Prostate gland (tissue), 2 donors: ENCODE measurements around the gene GASK1A. TPM values are rescaled to one million over a fixed set of nuclear protein-coding genes. Genes with fewer than 3 reads are reported as not detected.

Source experiments
- DNase-seq: peaks from one replicate; pipeline ENCODE4 v3.0.0-alpha.2; 2019; ENCODE audit warnings: low spot score
- H3K27ac ChIP-seq, 2 donors: fragments of 200-600 bp; sonication (generic); 2 replicates each; pipeline ENCODE4 v1.5.1; 2017 to 2019
- H3K27me3 ChIP-seq: fragments of 200-600 bp; sonication (generic); replicated peaks from 2 replicates; pipeline ENCODE4 v1.5.1; 2019; ENCODE audit not compliant: insufficient read depth
- H3K36me3 ChIP-seq, 2 donors: fragments of 200-600 bp; sonication (generic); 1 replicate in 1 of 2; 2 replicates in 1 of 2; pipeline versions ENCODE4 v1.5.1 to v1.8.1; 2017 to 2019
- H3K4me1 ChIP-seq: fragments of 200-600 bp; sonication (generic); replicated peaks from 2 replicates; pipeline ENCODE4 v1.5.1; 2019
- H3K4me3 ChIP-seq, 2 donors: fragments of 200-600 bp; sonication (generic); 2 replicates each; pipeline ENCODE4 v1.5.1; 2017 to 2019
- H3K9me3 ChIP-seq: fragments of 200-600 bp; sonication (generic); 2 replicates; pipeline ENCODE4 v1.5.1; 2017
- POLR2A ChIP-seq: fragments of 450-650 bp; IDR thresholded peaks from one replicate; pipeline ENCODE4 v1.6.1; 2016; ENCODE audit warnings: antibody characterized with exemption, mild to moderate bottlenecking
- POLR2AphosphoS5 ChIP-seq: sonication (generic); formaldehyde crosslinking; IDR thresholded peaks from one replicate; pipeline ENCODE4 v1.6.1; 2017; ENCODE audit warnings: antibody characterized with exemption
- WGBS: methylation state at CpG from one replicate; pipeline ENCODE4 v1.1.5; 2018; 5-methylcytosine and 5-hydroxymethylcytosine counted together
- intact Hi-C: fragments of 100-400 bp; cut with DNase I; formaldehyde crosslinking; loops from one replicate; pipeline ENCODE4 v1.14.2; 2022
- total RNA-seq, 2 donors: library from RNA; depleted of rRNA; stranded (reverse); fragments of >200 nt; gene quantifications; one replicate each; pipeline ENCODE4 v1.1.0, GENCODE V29; 2016
- TF ChIP-seq, protein P1 (sequence below), 4 experiments: fragments of 200-600 bp in 2 of 4; fragments of 450-650 bp in 2 of 4; sonication (generic) in 2 of 4; IDR thresholded peaks; 1 replicate in 3 of 4; 2 replicates in 1 of 4; pipeline ENCODE4 v1.5.1; 2016 to 2019; ENCODE audit warnings: antibody characterized with exemption in 4 of 4, mild to moderate bottlenecking in 2 of 4, moderate library complexity in 2 of 4

Gene GASK1A
- total RNA-seq, 2 donors from 2014 or later: 4.7 to 17.5 TPM

- Histone ChIP-seq H3K9me3 (no peaks in the 10 kb centered on the region), H3K27ac (no peak overlapping the region), H3K4me3 (no peak overlapping the region), H3K27me3 (no peaks in the 10 kb centered on the region), H3K4me1 (no peaks in the 10 kb centered on the region), H3K36me3 (no peaks in the 10 kb centered on the region)
- TF ChIP-seq, protein P1, sequence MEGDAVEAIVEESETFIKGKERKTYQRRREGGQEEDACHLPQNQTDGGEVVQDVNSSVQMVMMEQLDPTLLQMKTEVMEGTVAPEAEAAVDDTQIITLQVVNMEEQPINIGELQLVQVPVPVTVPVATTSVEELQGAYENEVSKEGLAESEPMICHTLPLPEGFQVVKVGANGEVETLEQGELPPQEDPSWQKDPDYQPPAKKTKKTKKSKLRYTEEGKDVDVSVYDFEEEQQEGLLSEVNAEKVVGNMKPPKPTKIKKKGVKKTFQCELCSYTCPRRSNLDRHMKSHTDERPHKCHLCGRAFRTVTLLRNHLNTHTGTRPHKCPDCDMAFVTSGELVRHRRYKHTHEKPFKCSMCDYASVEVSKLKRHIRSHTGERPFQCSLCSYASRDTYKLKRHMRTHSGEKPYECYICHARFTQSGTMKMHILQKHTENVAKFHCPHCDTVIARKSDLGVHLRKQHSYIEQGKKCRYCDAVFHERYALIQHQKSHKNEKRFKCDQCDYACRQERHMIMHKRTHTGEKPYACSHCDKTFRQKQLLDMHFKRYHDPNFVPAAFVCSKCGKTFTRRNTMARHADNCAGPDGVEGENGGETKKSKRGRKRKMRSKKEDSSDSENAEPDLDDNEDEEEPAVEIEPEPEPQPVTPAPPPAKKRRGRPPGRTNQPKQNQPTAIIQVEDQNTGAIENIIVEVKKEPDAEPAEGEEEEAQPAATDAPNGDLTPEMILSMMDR (IDR thresholded peaks at IDR 0.05): no peak
- no peak for TF ChIP-seq POLR2AphosphoS5
- TF ChIP-seq POLR2A: no peak
- 79% methylated on average over 1 of the region's 1 CpG for WGBS
- no peak for DNase-seq
- intact Hi-C loops: no loop called here
These were observed 37.9 kb downstream of the GASK1A start for GRCh38 chr3:43017004-43017403.

DNA sequence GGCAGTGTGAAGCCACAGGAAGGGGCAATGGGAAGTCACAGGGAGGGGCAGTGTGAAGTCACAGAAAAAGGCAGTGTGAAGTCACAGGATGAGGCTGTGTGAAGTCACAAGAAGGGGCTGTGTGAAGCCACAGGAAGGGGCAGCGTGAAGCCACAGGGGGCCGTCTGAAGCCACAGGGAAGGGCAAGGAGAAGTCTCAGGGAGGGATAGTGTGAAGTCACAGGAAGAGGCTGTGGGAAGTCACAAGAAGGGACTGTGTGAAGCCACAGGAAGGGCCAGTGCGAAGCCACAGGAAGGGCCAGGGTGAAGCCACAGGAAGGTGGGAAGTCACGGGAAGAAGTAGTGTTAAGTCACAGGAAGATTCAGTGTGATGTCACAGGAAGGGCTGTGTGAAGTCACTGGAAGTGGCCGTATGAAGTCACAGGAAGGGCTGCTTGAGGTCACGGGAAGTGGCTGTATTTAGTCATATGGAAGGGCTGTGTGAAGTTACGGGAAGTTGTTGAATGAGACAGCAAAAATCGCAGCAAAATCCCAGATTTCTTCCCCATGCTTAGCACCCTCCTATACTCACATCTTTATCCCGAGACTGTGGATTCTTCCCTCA lies 38.6 kb downstream of the GASK1A start:
- no peaks in the 10 kb centered on the region for H3K27me3 ChIP-seq
- DNase-seq: no peak
- H3K9me3 ChIP-seq: no peaks in the 10 kb centered on the region
- 91% methylated on average over 9 of the region's 9 CpGs for WGBS
- H3K4me1 ChIP-seq: no peaks in the 10 kb centered on the region
- intact Hi-C loops: no loop called here
- H3K4me3 ChIP-seq: no peak overlapping the region
- H3K27ac ChIP-seq: no peak overlapping the region
- no peaks in the 10 kb centered on the region for H3K36me3 ChIP-seq
- TF ChIP-seq POLR2A: no peak
- TF ChIP-seq, protein P1 (IDR thresholded peaks at IDR 0.05): no peak
- TF ChIP-seq POLR2AphosphoS5: no peak

GRCh38 chr3:43018246-43018645 lies 39.1 kb downstream of the GASK1A start:
- no peak overlapping the region for H3K27ac ChIP-seq
- no peak for TF ChIP-seq POLR2AphosphoS5
- no peak for TF ChIP-seq POLR2A
- TF ChIP-seq, protein P1 (IDR thresholded peaks at IDR 0.05): no peak

DNA sequence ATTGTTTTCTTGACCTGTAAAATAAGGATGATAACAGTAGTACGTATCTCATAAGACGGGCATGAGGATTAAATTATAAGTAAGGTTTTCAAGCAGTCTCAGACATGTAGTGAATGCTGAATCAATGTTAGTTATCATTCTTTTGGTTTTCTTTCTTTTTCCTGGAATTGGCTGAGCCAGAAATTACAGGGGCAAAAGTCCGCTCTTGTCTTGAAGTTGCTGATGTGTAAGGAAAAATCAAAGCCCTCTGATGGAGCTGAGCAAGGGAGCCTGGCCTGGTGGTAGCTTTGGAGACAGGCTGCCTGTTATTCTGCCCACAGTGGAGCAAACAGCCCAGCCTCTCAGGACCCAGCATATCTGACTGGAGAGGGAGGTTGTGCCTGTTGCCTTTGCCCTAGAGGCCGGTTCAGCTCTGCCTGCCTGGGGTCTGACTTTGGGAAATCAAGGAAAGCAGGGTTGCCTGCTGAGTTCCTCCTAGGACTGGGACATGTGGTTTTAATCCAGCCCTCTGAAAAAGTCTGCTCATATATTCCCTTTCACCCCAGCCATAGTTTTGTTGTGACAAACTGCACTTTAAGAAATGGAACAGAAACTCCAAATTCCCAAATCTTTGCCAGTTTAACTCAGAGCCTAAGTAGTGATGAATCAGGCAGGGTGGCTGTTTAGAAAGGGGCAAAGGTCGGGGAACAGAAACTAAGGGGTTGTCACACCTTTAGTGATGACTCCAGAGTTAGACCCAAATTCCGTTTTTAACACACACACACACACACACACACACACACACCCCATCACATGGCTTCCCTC lies 40.1 kb downstream of the GASK1A start:
- intact Hi-C loops: no loop called here
- Histone ChIP-seq H3K27ac (no peak overlapping the region), H3K4me3 (no peak overlapping the region), H3K27me3 (no peaks in the 10 kb centered on the region), H3K4me1 (no peaks in the 10 kb centered on the region), H3K36me3 (no peaks in the 10 kb centered on the region), H3K9me3 (no peaks in the 10 kb centered on the region)
- TF ChIP-seq POLR2A (no peak), POLR2AphosphoS5 (no peak)
- TF ChIP-seq, protein P1 (IDR thresholded peaks at IDR 0.05): no peak
- WGBS: 82% methylated on average over 6 of the region's 6 CpGs
- DNase-seq: no peak

More at GRCh38 chr3:43018246-43018645, 39.1 kb downstream of the GASK1A start:
- WGBS: 91% methylated on average over 2 of the region's 2 CpGs
- H3K4me1 ChIP-seq: no peaks in the 10 kb centered on the region
- H3K9me3 ChIP-seq: no peaks in the 10 kb centered on the region
- intact Hi-C loops: no loop called here
- no peaks in the 10 kb centered on the region for H3K27me3 ChIP-seq
- no peaks in the 10 kb centered on the region for H3K36me3 ChIP-seq
- no peak for DNase-seq
- no peak overlapping the region for H3K4me3 ChIP-seq

DNA sequence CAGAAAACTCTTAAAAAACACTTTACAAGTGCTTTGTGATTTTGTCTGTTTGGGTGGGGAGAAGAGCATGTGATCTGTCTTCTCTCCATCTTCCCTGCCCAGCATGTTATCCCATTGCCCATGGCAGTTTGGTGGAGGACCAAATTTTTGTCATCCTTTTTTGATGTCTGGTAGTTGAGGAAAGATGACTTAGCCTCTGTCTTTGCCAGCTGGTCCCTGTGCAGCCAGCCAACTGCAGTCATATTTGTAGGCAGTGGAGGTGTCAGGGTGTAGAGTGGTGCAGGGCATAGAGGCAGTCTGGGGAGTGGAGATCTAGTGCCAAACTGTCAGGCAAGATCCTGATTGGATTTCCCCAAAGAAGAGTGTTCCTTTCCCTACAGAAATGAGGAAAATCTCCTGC lies 40.7 kb downstream of the GASK1A start:
- no peak overlapping the region for H3K27ac ChIP-seq
- no peaks in the 10 kb centered on the region for H3K4me1 ChIP-seq
- intact Hi-C loops: no loop called here
- H3K27me3 ChIP-seq: no peaks in the 10 kb centered on the region
- TF ChIP-seq POLR2A: no peak
- no peak for TF ChIP-seq POLR2AphosphoS5
- TF ChIP-seq, protein P1 (IDR thresholded peaks at IDR 0.05): no peak
- H3K4me3 ChIP-seq: no peak overlapping the region
- no peak for DNase-seq
- no peaks in the 10 kb centered on the region for H3K36me3 ChIP-seq
- H3K9me3 ChIP-seq: no peaks in the 10 kb centered on the region
